GM23248 (cell line): ENCODE data around the gene SLC35D2.

Source experiments
- EZH2 ChIP-seq: fragments of 200-600 bp; sonication (generic); IDR thresholded peaks from 2 replicates; pipeline ENCODE4 v1.6.1; 2018; ENCODE audit warnings: antibody characterized with exemption, mild to moderate bottlenecking; ENCODE audit not compliant: insufficient read depth, poor library complexity, severe bottlenecking
- EZH2phosphoT487 ChIP-seq: fragments of 200-600 bp; sonication (generic); IDR thresholded peaks from 2 replicates; pipeline ENCODE4 v1.6.1; 2018; ENCODE audit warnings: antibody characterized with exemption, moderate library complexity, mild to moderate bottlenecking, low read depth; ENCODE audit not compliant: insufficient read depth

GRCh38 chr9:96281641-96282040 is 101.9 kb downstream of the SLC35D2 start:
- no peak for TF ChIP-seq EZH2phosphoT487
- no peak for TF ChIP-seq EZH2
